NCI-H510A (cell line): ENCODE results near the gene CFAP73.
"Not testable (repeated sequence)": the region's sequence is repeated elsewhere in the genome, so short reads cannot be mapped to it uniquely, and the experiment has no call there.

ENCODE experiments used
- DNase-seq: peaks from one replicate; lab custom pipeline; 2025; lab: John Stamatoyannopoulos, UW

Gene CFAP73

GRCh38 chr12:113149361-113150150 lies at the start of gene CFAP73:
Gene CFAP73 (plus strand): TSS chr12:113149724. CDS start chr12:113149858, 134 bp downstream.
- peak; percentile 83 for DNase-seq

- DNase-seq, result no peak
Observed at GRCh38 chr12:113099764-113100163, 49.8 kb upstream of the CFAP73 start.

GRCh38 chr12:113101751-113102150 lies 47.8 kb upstream of the CFAP73 start:
- DNase-seq, result no peak

GRCh38 chr12:113102811-113103210 lies 46.7 kb upstream of the CFAP73 start:
- DNase-seq, result no peak

GRCh38 chr12:113103756-113104450 lies 45.6 kb upstream of the CFAP73 start:
- DNase-seq, result no peak

GRCh38 chr12:113104953-113105510 lies 44.5 kb upstream of the CFAP73 start:
- DNase-seq, result no peak

- DNase-seq, result no peak
Observed at GRCh38 chr12:113105606-113106271, 43.8 kb upstream of the CFAP73 start.

- DNase-seq, result no peak
Observed at GRCh38 chr12:113106361-113106760, 43.2 kb upstream of the CFAP73 start.

GRCh38 chr12:113108308-113108707 lies 41.2 kb upstream of the CFAP73 start:
- DNase-seq, result no peak

GRCh38 chr12:113109360-113109759 lies 40.2 kb upstream of the CFAP73 start:
- no peak for DNase-seq

- DNase-seq, result no peak
Observed at GRCh38 chr12:113109872-113110599, 39.5 kb upstream of the CFAP73 start.

- no peak for DNase-seq
Observed at GRCh38 chr12:113111247-113111646, 38.3 kb upstream of the CFAP73 start.

GRCh38 chr12:113112043-113112899 lies 37.3 kb upstream of the CFAP73 start:
- DNase-seq, result no peak

- DNase-seq, result no peak
Observed at GRCh38 chr12:113113397-113113796, 36.1 kb upstream of the CFAP73 start.

GRCh38 chr12:113114447-113115178 lies 34.9 kb upstream of the CFAP73 start:
- DNase-seq, result no peak

- DNase-seq, result no peak
Observed at GRCh38 chr12:113115455-113116126, 33.9 kb upstream of the CFAP73 start.

- no peak for DNase-seq
Observed at GRCh38 chr12:113116875-113117274, 32.6 kb upstream of the CFAP73 start.

- not testable (repeated sequence) for DNase-seq
Observed at GRCh38 chr12:113117684-113118083, 31.8 kb upstream of the CFAP73 start.

GRCh38 chr12:113118142-113118541 lies 31.4 kb upstream of the CFAP73 start:
- no peak for DNase-seq
